ENCODE data around the gene TNFAIP8.
"Not testable (repeated sequence)": the region's sequence is repeated elsewhere in the genome, so short reads cannot be mapped to it uniquely, and the experiment has no call there.

The TNFAIP8 gene

GRCh38 chr5:119435436-119436132, 79.8 kb downstream of the TNFAIP8 start:
- H3K4me3 ChIP-seq (ENCODE audit: low read depth, low read length), result no peak overlapping the region
- TF ChIP-seq CTCF (IDR thresholded peaks at IDR 0.05; ENCODE audit: borderline replicate concordance, insufficient read depth, low read depth, low read length), result peak; percentile 71

- H3K4me3 ChIP-seq (ENCODE audit: low read depth, low read length), result not testable (repeated sequence)
Observed at GRCh38 chr5:119437785-119438586, 82.2 kb downstream of the TNFAIP8 start.

GRCh38 chr5:119438587-119438917, 82.7 kb downstream of the TNFAIP8 start:
- H3K4me3 ChIP-seq (ENCODE audit: low read depth, low read length), result not testable (repeated sequence)

GRCh38 chr5:119439140-119439631, 83.4 kb downstream of the TNFAIP8 start:
- H3K4me3 ChIP-seq (ENCODE audit: low read depth, low read length), result no peak overlapping the region
- no peak for TF ChIP-seq CTCF (IDR thresholded peaks at IDR 0.05; ENCODE audit: borderline replicate concordance, insufficient read depth, low read depth, low read length)

GRCh38 chr5:119439632-119440031, 83.8 kb downstream of the TNFAIP8 start:
- not testable (repeated sequence) for H3K4me3 ChIP-seq (ENCODE audit: low read depth, low read length)

- H3K4me3 ChIP-seq (ENCODE audit: low read depth, low read length), result not testable (repeated sequence)
Observed at GRCh38 chr5:119444643-119445042, 88.8 kb downstream of the TNFAIP8 start.

GRCh38 chr5:119445544-119445943, 89.7 kb downstream of the TNFAIP8 start:
- no peak overlapping the region for H3K4me3 ChIP-seq (ENCODE audit: low read depth, low read length)

More at GRCh38 chr5:119445544-119445943, 89.7 kb downstream of the TNFAIP8 start:
- TF ChIP-seq CTCF (IDR thresholded peaks at IDR 0.05; ENCODE audit: borderline replicate concordance, insufficient read depth, low read depth, low read length), result no peak

All from GM12875 (cell line).